B cell (primary cell): ENCODE measurements around the gene TMEM273. TPM values are rescaled to one million over a fixed set of nuclear protein-coding genes. Genes with fewer than 3 reads are reported as not detected.
A peak's percentile ranks its signal among the peaks of the same experiment; 100 is the strongest.

Source experiments
- ATAC-seq: fragments of 200-7000 bp; cut with Tn5 transposase; one replicate; pipeline ENCODE4 v1.10.0; 2021; ENCODE audit warnings: low read depth, mild to moderate bottlenecking, moderate number of reproducible peaks, moderate library complexity
- CTCF ChIA-PET: fragments of 350-600 bp; sonication (Branson Sonifier 250); formaldehyde crosslinking; loops from one replicate; lab custom pipeline; 2021; ENCODE audit warnings: antibody characterized with exemption, inconsistent platforms; lab: Charles Lee
- POLR2A ChIA-PET: fragments of 350-600 bp; sonication (Branson Sonifier 250); formaldehyde crosslinking; loops from one replicate; lab custom pipeline; 2021; ENCODE audit warnings: antibody characterized with exemption; lab: Charles Lee
- DNase-seq: peaks from one replicate; pipeline ENCODE4 v3.0.0; 2013
- H2AFZ ChIP-seq: 2 replicates; pipeline ENCODE4 v1.6.1; 2012; ENCODE audit warnings: mild to moderate bottlenecking, low read depth, low read length; ENCODE audit not compliant: insufficient read depth, poor library complexity, severe bottlenecking
- H3K27ac ChIP-seq, 2 donors: 1 replicate in 1 of 2; 2 replicates in 1 of 2; pipeline ENCODE4 v1.5.1; 2012 to 2013; ENCODE audit warnings: low read length in 2 of 2, mild to moderate bottlenecking in 2 of 2, moderate library complexity in 1 of 2
- H3K27me3 ChIP-seq, 4 experiments: fragments of 200-600 bp in 1 of 4; sonication (generic) in 1 of 4; replicated peaks in 1 of 4; 1 replicate in 2 of 4; 2 replicates in 2 of 4; pipeline versions ENCODE4 v1.6.1 to v1.7.0; 2013 to 2016; ENCODE audit warnings: low read length in 3 of 4, mild to moderate bottlenecking in 2 of 4, mixed read lengths in 1 of 4, moderate library complexity in 1 of 4; ENCODE audit not compliant: insufficient read depth in 4 of 4, control insufficient read depth in 3 of 4; ENCODE audit errors: control extremely low read depth in 1 of 4
- H3K36me3 ChIP-seq, 2 experiments: replicated peaks in 1 of 2; 1 replicate in 1 of 2; 2 replicates in 1 of 2; pipeline versions ENCODE4 v1.6.1 to v1.7.1; 2013; ENCODE audit warnings: low read length in 1 of 2; ENCODE audit not compliant: insufficient read depth in 2 of 2, control insufficient read depth in 1 of 2; ENCODE audit errors: control extremely low read depth in 1 of 2, extremely low read depth in 1 of 2
- H3K4me1 ChIP-seq, 2 donors: fragments of 200-600 bp in 1 of 2; sonication (generic) in 1 of 2; 1 replicate in 1 of 2; 2 replicates in 1 of 2; pipeline versions ENCODE4 v1.5.1 to v1.6.1; 2013 to 2017; ENCODE audit warnings: low read length in 2 of 2; ENCODE audit not compliant: control insufficient read depth in 2 of 2, insufficient read depth in 2 of 2
- H3K4me2 ChIP-seq: replicated peaks from 2 replicates; pipeline ENCODE3; 2012; ENCODE audit warnings: mild to moderate bottlenecking, low read depth, low read length; ENCODE audit not compliant: poor library complexity, severe bottlenecking
- H3K4me3 ChIP-seq, 5 experiments: fragments of 200-600 bp in 1 of 5; sonication (generic) in 1 of 5; 1 replicate in 3 of 5; 2 replicates in 2 of 5; pipeline versions ENCODE4 v1.5.1 to v1.7.0; 2011 to 2016; ENCODE audit warnings: low read length in 4 of 5, mild to moderate bottlenecking in 4 of 5, low read depth in 2 of 5, control low read depth in 1 of 5, moderate library complexity in 1 of 5; ENCODE audit not compliant: insufficient read depth in 1 of 5; ENCODE audit errors: control extremely low read depth in 1 of 5, extremely low read depth in 1 of 5
- H3K79me2 ChIP-seq: fragments of 200-600 bp; sonication (generic); one replicate; pipeline ENCODE4 v1.6.0; 2016; ENCODE audit warnings: low read length; ENCODE audit not compliant: control insufficient read depth, insufficient read depth
- H3K9ac ChIP-seq: fragments of 200-600 bp; sonication (generic); 2 replicates; pipeline ENCODE4 v1.6.1; 2017; ENCODE audit warnings: mild to moderate bottlenecking, low read length, moderate library complexity
- H3K9me3 ChIP-seq, 3 donors: one replicate each; pipeline versions ENCODE4 v1.6.1 to v1.7.1; 2013; ENCODE audit warnings: low read length in 2 of 3; ENCODE audit not compliant: control insufficient read depth in 2 of 3, insufficient read depth in 1 of 3; ENCODE audit errors: control extremely low read depth in 1 of 3
- H4K20me1 ChIP-seq: 2 replicates; pipeline ENCODE4 v1.6.0; 2012; ENCODE audit warnings: mild to moderate bottlenecking, low read length; ENCODE audit not compliant: insufficient read depth, control insufficient read depth, poor library complexity, severe bottlenecking
- H3K27ac Mint-ChIP-seq: one replicate; pipeline ENCODE4 v1.8.0; 2021; ENCODE audit warnings: mixed read lengths
- H3K27me3 Mint-ChIP-seq: one replicate; pipeline ENCODE4 v1.8.0; 2021; ENCODE audit warnings: mixed read lengths
- H3K4me1 Mint-ChIP-seq: one replicate; pipeline ENCODE4 v1.8.0; 2021; ENCODE audit warnings: mixed read lengths
- H3K4me3 Mint-ChIP-seq: one replicate; pipeline ENCODE4 v1.8.0; 2021; ENCODE audit warnings: mixed read lengths
- H3K9me3 Mint-ChIP-seq: one replicate; pipeline ENCODE4 v1.8.0; 2022; ENCODE audit warnings: mixed read lengths; ENCODE audit not compliant: insufficient read depth
- EZH2 ChIP-seq: IDR thresholded peaks from 2 replicates; pipeline ENCODE4 v1.6.1; 2012; ENCODE audit warnings: borderline replicate concordance, low read depth, mild to moderate bottlenecking, moderate library complexity, low read length; ENCODE audit not compliant: insufficient read depth, poor library complexity, severe bottlenecking
- WGBS: methylation state at CpG from one replicate; pipeline ENCODE4 v1.1.5; 2013; ENCODE audit warnings: missing lambda C conversion rate; ENCODE audit not compliant: insufficient coverage; 5-methylcytosine and 5-hydroxymethylcytosine counted together
- intact Hi-C: fragments of 100-400 bp; cut with micrococcal nuclease; formaldehyde crosslinking; loops from one replicate; pipeline ENCODE4 v1.10.0; 2022
- polyA plus RNA-seq: library from polyadenylated mRNA; depleted of rRNA; stranded (reverse); fragments of >200 nt; gene quantifications from 2 replicates; pipeline ENCODE4 v1.2.3, GENCODE V29; 2012
- total RNA-seq, 2 donors: library from RNA; stranded (reverse); fragments of 120-200 nt in 1 of 2; gene quantifications; 1 replicate in 1 of 2; 2 replicates in 1 of 2; pipeline versions ENCODE4 v1.2.3 to v1.2.4, GENCODE V29; 2013 to 2022
- TF ChIP-seq, protein P1 (sequence below): fragments of 200-600 bp; IDR thresholded peaks from one replicate; pipeline ENCODE4 v1.8.0; 2022; ENCODE audit warnings: antibody characterized with exemption, mild to moderate bottlenecking

TMEM273 gene
- total and polyA plus RNA-seq, 2 donors (not counting 1 experiment from before 2014, with no cell fraction given) = 36.0 to 36.4 TPM

DNA sequence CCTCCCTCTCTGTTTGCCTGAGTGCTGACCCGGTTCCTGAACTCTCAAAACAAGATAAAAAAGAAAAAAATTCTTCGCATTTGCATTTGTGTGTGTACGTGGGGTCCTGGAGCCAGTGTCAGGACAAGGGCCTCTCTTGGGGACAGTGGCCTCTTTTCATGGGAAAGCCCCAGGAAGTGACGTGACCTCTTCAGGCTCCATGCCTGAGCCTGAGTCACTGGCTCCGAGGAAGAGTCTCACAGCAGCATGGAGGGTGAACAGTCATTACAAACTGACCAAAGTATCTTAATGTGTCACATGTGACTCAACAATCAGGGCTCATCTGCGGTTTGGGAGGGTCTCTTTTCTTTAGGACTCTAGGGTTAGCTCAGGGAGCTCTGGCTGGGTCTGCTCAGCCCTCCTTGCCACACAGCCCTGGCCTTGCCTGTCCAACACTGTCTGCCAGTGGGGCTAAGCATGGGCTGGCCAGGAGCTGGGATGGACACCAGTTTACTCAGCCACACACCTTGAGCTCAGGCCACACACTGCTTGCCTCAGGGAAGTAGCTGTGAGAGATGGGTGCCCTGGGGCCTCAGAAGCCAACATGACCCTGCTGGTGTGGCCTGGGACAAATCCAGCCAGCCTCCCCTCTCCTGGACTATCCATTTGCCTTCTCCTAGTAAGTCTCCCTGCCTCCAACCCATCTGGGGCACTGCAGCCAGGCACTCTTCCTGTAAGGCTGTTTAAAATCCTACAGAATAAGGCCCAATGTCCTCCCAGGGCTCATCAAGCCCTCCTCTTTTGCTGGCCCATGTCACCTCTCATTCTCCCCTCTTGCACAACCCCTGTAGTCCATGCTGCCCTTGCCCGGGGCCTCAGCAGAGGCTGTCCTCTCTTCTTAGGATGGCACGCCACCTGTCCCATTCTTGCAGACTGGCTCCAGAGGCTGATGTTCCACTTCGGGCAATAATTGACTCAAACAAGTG, 10.5 kb downstream of the TMEM273 start:
- H3K4me3 Mint-ChIP-seq = peak overlapping the region; percentile 62
- H3K9me3 ChIP-seq = no peaks in the 10 kb centered on the region
- 69% methylated on average over 8 of the region's 9 CpGs for WGBS
- TF ChIP-seq, protein P1, sequence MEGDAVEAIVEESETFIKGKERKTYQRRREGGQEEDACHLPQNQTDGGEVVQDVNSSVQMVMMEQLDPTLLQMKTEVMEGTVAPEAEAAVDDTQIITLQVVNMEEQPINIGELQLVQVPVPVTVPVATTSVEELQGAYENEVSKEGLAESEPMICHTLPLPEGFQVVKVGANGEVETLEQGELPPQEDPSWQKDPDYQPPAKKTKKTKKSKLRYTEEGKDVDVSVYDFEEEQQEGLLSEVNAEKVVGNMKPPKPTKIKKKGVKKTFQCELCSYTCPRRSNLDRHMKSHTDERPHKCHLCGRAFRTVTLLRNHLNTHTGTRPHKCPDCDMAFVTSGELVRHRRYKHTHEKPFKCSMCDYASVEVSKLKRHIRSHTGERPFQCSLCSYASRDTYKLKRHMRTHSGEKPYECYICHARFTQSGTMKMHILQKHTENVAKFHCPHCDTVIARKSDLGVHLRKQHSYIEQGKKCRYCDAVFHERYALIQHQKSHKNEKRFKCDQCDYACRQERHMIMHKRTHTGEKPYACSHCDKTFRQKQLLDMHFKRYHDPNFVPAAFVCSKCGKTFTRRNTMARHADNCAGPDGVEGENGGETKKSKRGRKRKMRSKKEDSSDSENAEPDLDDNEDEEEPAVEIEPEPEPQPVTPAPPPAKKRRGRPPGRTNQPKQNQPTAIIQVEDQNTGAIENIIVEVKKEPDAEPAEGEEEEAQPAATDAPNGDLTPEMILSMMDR = no peak
- TF ChIP-seq EZH2 = no peak
- intact Hi-C loops = loop anchor here (1.0 to 2.0 kb wide), 2 partner anchors 13 kb away; no protein-coding TSS in a partner anchor
- peaks cover 6% of the 10 kb centered on the region for H3K79me2 ChIP-seq
- CTCF ChIA-PET = no interaction called here
- H3K27ac Mint-ChIP-seq = peak overlapping the region; percentile 88
- peaks cover 12% of the 10 kb centered on the region for H4K20me1 ChIP-seq
- DNase-seq (peak; percentile 55), ATAC-seq (peak; percentile 72)
- H3K9ac ChIP-seq = no peak overlapping the region
- no peaks in the 10 kb centered on the region for H3K27me3 ChIP-seq
- H3K9me3 Mint-ChIP-seq = no peaks in the 10 kb centered on the region
- H2AFZ ChIP-seq = no peak overlapping the region
- H3K4me2 ChIP-seq = peak overlapping the region; percentile 14
- H3K36me3 ChIP-seq = no peaks in the 10 kb centered on the region
- H3K4me1 Mint-ChIP-seq = peaks cover 88% of the 10 kb centered on the region
- peaks cover 57 to 78% of the 10 kb centered on the region in 2 donors for H3K4me1 ChIP-seq
- H3K27me3 Mint-ChIP-seq = no peaks in the 10 kb centered on the region
- peak overlapping the region; percentile 34 to 72 for H3K27ac ChIP-seq
- POLR2A ChIA-PET = no interaction called here
- no peak overlapping the region for H3K4me3 ChIP-seq
